H1 (cell line): ENCODE measurements around the gene NTPCR. TPM values are rescaled to one million over a fixed set of nuclear protein-coding genes. Genes with fewer than 3 reads are reported as not detected.

Source experiments
- BRCA1 ChIP-seq: IDR thresholded peaks from 2 replicates; pipeline ENCODE4 v1.6.1; 2012; ENCODE audit warnings: low read depth, low read length, improper control_type of control experiment
- SP4 ChIP-seq: IDR thresholded peaks from 2 replicates; pipeline ENCODE4 v1.6.1; 2012; ENCODE audit warnings: low read length, inconsistent platforms
- polyA plus RNA-seq, 7 experiments: library from polyadenylated mRNA; depleted of rRNA in 3 of 7; stranded (reverse) in 5 of 7; unstranded in 2 of 7; fragments of >200 nt in 5 of 7; fragments of 200-250 nt in 2 of 7; gene quantifications; 1 replicate in 5 of 7; 2 replicates in 1 of 7; 4 replicates in 1 of 7; pipeline versions ENCODE4 v1.2.1 to v1.2.3, GENCODE V29; 2011 to 2013; ENCODE audit warnings: missing spikeins in 2 of 7, mixed read lengths in 2 of 7
- total RNA-seq: library from RNA; stranded (reverse); fragmentation: NEBNext Ultra II Directional; extraction: Animal tissue kit (Norgen Biotek cat#: 25700); gene quantifications from 2 replicates; pipeline ENCODE4 v1.2.1, GENCODE V29; 2021

Gene NTPCR
- total and polyA plus RNA-seq, 2 of the 8 experiments (the other 6 are each of a cell fraction or from before 2014, with no cell fraction given), result 22.6 to 73.1 TPM

- TF ChIP-seq BRCA1 (no peak), SP4 (no peak)
- TF ChIP-seq, all 59 proteins: peak for 0
Measured at GRCh38 chr1:232988572-232989040, 38.2 kb downstream of the NTPCR start (continued).
